ENCODE results near the gene MLF1.
A peak's percentile ranks its signal among the peaks of the same experiment; 100 is the strongest.

The MLF1 gene

GRCh38 chr3:158590223-158590622 lies 19.2 kb downstream of the MLF1 start:
- no peak for DNase-seq

DNA sequence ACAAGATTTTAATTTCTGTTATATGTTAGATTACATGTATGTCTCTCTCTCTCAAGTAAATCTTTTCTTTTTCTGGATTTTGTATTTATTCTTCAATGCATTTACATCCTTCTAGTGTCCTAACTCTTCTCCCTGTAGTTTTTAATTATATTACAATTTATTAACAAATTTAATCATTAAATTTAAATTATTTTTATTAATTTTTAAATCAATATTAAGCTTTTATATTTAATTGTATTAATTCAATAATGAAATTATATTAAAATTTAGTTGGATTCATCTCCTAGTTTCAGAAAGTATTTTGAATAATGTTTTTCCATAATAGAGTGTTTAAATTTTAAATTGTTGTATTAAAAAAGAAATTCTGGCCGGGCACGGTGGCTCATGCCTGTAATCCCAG lies 29.8 kb downstream of the MLF1 start:
- DNase-seq = no peak

- DNase-seq = no peak
Observed at GRCh38 chr3:158602227-158602626, 31.2 kb downstream of the MLF1 start.

GRCh38 chr3:158617982-158618875 lies 47.2 kb downstream of the MLF1 start:
- no peak for DNase-seq

DNA sequence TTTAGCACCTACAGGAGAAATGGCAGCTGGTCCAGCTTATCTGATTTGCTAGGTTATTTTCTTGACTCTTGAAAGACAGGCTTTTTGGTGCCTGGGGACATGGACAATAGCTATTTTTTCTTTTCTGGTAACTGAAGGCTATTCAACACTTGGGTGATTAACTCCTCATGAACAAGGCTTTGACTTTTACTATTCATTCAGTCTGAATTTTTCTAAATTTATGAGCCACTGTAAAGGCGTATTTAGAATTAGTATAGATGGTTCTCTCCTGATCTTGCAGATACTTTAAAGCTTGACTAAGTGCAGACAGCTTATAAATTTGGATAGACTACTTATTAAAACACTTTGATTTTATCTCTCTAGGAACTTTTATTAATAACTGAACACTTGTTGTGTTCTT lies 54.9 kb downstream of the MLF1 start:
- DNase-seq = no peak

DNA sequence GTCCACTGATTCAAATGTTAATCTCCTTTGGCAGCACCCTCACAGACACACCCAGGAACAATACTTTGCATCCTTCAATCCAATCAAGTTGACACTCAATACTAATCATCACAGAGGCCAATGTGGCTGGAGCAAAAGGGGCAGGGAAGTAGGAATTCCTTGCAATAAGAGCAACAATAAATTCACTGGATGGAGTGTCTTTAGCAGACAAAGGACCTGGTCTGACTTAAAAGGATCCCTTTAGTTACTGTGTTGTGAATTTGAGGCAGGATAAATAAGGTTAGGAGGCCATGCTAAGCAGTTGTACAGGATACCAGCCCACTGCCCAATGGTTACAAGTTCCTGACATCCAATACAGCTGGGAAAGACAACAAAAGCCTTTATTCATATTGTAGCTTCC lies 61.0 kb downstream of the MLF1 start:
- DNase-seq = no peak

DNA sequence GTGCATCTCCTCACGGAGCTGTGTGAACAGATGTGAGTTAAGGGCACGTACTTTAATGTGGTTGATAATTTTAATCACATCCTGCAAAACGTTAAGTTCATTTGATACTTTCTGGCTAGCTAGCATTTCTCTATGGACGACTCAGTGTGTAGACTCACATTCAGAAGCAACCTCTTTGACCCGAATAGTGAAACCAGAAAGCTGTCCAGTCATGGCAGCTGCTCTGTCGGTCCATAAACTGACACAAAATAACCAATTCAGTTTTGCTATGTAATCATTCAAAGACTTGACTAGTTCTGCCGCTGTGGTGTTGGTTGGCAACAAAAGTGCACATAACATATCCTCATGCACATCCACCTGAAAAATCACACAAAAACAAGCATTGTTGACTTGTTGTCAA lies 69.7 kb downstream of the MLF1 start:
- no peak for DNase-seq

- no peak for DNase-seq
Observed at GRCh38 chr3:158642005-158642404, 71.0 kb downstream of the MLF1 start.

GRCh38 chr3:158642474-158643210 lies 71.6 kb downstream of the MLF1 start:
- no peak for DNase-seq

DNA sequence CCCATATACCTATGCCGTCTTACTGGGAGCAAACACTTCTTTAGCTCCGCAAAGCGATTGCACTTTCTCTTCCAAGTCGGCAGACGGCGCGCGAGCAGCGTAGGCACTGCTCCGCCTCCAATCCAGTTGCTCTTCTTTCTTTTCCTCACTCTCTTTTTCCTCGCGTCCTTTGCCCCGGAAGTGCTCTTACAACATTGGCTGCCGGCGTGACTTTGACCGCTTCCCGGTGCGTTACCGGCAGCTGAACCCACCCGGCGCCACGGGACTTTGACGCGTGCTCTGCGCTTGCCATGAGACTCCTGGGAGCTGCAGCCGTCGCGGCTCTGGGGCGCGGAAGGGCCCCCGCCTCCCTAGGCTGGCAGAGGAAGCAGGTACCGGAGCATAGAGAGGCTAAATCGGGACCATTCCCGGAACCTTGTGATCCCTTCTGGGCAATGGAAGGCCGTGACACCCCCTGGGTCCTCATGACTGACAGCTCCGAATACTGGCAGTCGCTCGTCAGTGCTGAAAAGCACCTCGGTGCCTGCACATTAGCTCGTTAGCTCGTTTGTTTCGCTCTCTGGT lies 73.4 kb downstream of the MLF1 start, which contains the start of gene GFM1:
Gene GFM1, plus strand, starts transcription at position 183 of the 564 bp plus-strand sequence. Its CDS starts 108 bp downstream, at position 291.
- DNase-seq = peak; percentile 90 to 97

DNA sequence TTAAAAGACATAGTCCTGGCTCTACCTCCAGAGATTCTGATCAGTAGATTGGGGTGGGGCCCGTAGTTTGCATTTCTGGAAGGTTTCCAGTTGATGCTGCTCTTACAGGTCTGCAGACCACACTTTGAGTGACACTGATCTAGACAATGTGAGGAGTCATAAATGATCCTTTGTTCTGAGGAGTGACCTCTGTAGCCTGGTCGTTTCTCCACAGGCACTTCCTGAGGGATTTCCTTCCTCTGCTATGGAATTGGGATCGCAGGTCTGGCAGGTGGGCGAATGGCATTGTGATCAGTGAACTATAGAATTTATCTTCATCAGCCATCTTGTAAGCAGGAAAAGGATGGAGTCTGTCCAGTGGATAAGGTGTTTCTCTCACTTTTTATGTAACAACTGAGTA lies 78.8 kb downstream of the MLF1 start:
- no peak for DNase-seq

GRCh38 chr3:158651192-158651591 lies 80.2 kb downstream of the MLF1 start:
- no peak for DNase-seq

DNA sequence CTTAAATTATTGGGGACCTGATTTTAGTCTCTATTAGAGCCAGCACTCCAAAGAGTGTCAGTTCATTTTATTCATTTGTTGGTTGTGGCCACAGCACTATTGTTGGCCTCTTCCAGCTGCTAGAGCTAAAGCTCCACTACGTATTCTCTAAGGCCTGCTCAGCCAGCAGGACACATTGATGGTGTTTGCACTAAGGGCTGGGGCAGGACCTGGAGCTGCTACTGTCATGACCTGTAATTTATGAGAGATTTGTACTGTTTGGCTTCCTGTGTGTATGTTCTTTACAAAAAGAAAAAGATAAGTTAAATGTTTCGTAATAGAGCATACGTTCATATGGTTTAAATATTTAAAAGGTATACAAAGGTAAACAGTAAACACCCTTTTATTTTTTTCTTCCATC lies 81.5 kb downstream of the MLF1 start:
- DNase-seq = no peak

All from hippocampal formation (tissue), 2 donors.